HepG2 (cell line): Measurements from ENCODE around the gene SUB1. TPM values are rescaled to one million over a fixed set of nuclear protein-coding genes. Genes with fewer than 3 reads are reported as not detected.

Experiments used
- CBX5 ChIP-seq: sonication (generic); formaldehyde crosslinking; IDR thresholded peaks from 2 replicates; pipeline ENCODE4 v1.4.0; 2020; ENCODE audit warnings: missing genetic modification reagents, borderline replicate concordance
- CREB3 ChIP-seq: sonication (generic); formaldehyde crosslinking; IDR thresholded peaks from 2 replicates; pipeline ENCODE4 v1.5.0; 2020; ENCODE audit warnings: missing genetic modification reagents
- EED ChIP-seq: sonication (generic); formaldehyde crosslinking; IDR thresholded peaks from 2 replicates; pipeline ENCODE4 v1.5.0; 2020; ENCODE audit warnings: mild to moderate bottlenecking, missing genetic modification reagents
- ESRRA ChIP-seq: sonication (generic); formaldehyde crosslinking; IDR thresholded peaks from 2 replicates; pipeline ENCODE4 v1.5.1; 2020; ENCODE audit warnings: mild to moderate bottlenecking, low read depth, missing genetic modification reagents
- FOXO4 ChIP-seq: sonication (generic); formaldehyde crosslinking; conservative IDR thresholded peaks from 2 replicates; pipeline ENCODE4 v1.8.1; 2023; ENCODE audit warnings: missing genetic modification reagents
- HDAC1 ChIP-seq: sonication (generic); formaldehyde crosslinking; IDR thresholded peaks from 2 replicates; pipeline ENCODE4 v1.5.1; 2020; ENCODE audit warnings: mild to moderate bottlenecking, missing genetic modification reagents
- HMGXB3 ChIP-seq: sonication (generic); formaldehyde crosslinking; IDR thresholded peaks from 2 replicates; pipeline ENCODE4 v1.4.0; 2020; ENCODE audit warnings: missing genetic modification reagents, borderline replicate concordance
- MYPOP ChIP-seq: sonication (generic); formaldehyde crosslinking; IDR thresholded peaks from 2 replicates; pipeline ENCODE4 v1.8.1; 2023; ENCODE audit warnings: mild to moderate bottlenecking, moderate library complexity, missing genetic modification reagents
- NCOR1 ChIP-seq: fragments of 200-600 bp; sonication (generic); IDR thresholded peaks from 2 replicates; pipeline ENCODE4 v1.7.0; 2017; ENCODE audit warnings: antibody characterized with exemption, low read length, borderline replicate concordance
- PREB ChIP-seq: sonication (generic); formaldehyde crosslinking; IDR thresholded peaks from 2 replicates; pipeline ENCODE4 v1.4.0; 2020; ENCODE audit warnings: missing genetic modification reagents
- REPIN1 ChIP-seq: sonication (generic); formaldehyde crosslinking; IDR thresholded peaks from 2 replicates; pipeline ENCODE4 v1.8.0; 2022; ENCODE audit warnings: missing genetic modification reagents, low read depth, mild to moderate bottlenecking, borderline replicate concordance
- SNAPC5 ChIP-seq: sonication (generic); formaldehyde crosslinking; IDR thresholded peaks from 2 replicates; pipeline ENCODE4 v1.8.1; 2023; ENCODE audit warnings: mild to moderate bottlenecking, missing genetic modification reagents, borderline replicate concordance
- THAP11 ChIP-seq: IDR thresholded peaks from 2 replicates; pipeline ENCODE4 v1.6.1; 2016; ENCODE audit warnings: missing biosample characterization, missing genetic modification reagents
- ZBTB38 ChIP-seq: sonication (generic); formaldehyde crosslinking; IDR thresholded peaks from 2 replicates; pipeline ENCODE4 v1.5.1; 2020; ENCODE audit warnings: mild to moderate bottlenecking, missing genetic modification reagents
- ZNF543 ChIP-seq: sonication (generic); formaldehyde crosslinking; IDR thresholded peaks from 2 replicates; pipeline ENCODE4 v1.4.0; 2020; ENCODE audit warnings: mild to moderate bottlenecking, missing genetic modification reagents
- ZNF598 ChIP-seq: sonication (generic); formaldehyde crosslinking; IDR thresholded peaks from 2 replicates; pipeline ENCODE4 v1.5.1; 2020; ENCODE audit warnings: mild to moderate bottlenecking, missing genetic modification reagents, borderline replicate concordance
- ZNF619 ChIP-seq: sonication (generic); formaldehyde crosslinking; IDR thresholded peaks from 2 replicates; pipeline ENCODE4 v1.4.0; 2020; ENCODE audit warnings: mild to moderate bottlenecking, missing genetic modification reagents
- ZNF7 ChIP-seq: IDR thresholded peaks from 2 replicates; pipeline ENCODE4 v1.6.1; 2016; ENCODE audit warnings: missing biosample characterization, missing genetic modification reagents
- ZNF724P ChIP-seq: sonication (generic); formaldehyde crosslinking; IDR thresholded peaks from 2 replicates; pipeline ENCODE4 v1.8.0; 2022; ENCODE audit warnings: missing genetic modification reagents, borderline replicate concordance
- polyA plus RNA-seq, 8 experiments: library from polyadenylated mRNA; depleted of rRNA in 3 of 8; stranded (reverse) in 7 of 8; unstranded in 1 of 8; fragments of >200 nt; fragmentation: Illumina TruSeq in 4 of 8; extraction: Trizol in 4 of 8; gene quantifications; 2 replicates each; pipeline versions ENCODE4 v1.2.1 to v1.2.3, GENCODE V29; 2011 to 2016; ENCODE audit warnings: low read depth in 4 of 8, missing spikeins in 1 of 8, mixed read lengths in 1 of 8; ENCODE audit not compliant: insufficient read depth in 1 of 8
- total RNA-seq, 5 experiments: library from RNA; depleted of rRNA; stranded (reverse); fragments of >200 nt; fragmentation: Illumina TruSeq; extraction: Trizol; gene quantifications; 2 replicates each; pipeline ENCODE4 v1.2.3, GENCODE V29; 2016; ENCODE audit warnings: low read depth in 1 of 5

SUB1 gene
- total and polyA plus RNA-seq, 2 of the 13 experiments (the other 11 are each of a cell fraction or from before 2014, with no cell fraction given): 182 to 693 TPM

- TF ChIP-seq PREB: no peak
- TF ChIP-seq ZNF724P (CRISPR knock-in tag): no peak
- TF ChIP-seq SNAPC5 (CRISPR knock-in tag): 0 out of 2 replicates have a peak, but pooled peaks have one; percentile 24
- TF ChIP-seq ZNF598 (CRISPR knock-in tag): no peak
- TF ChIP-seq THAP11 (CRISPR knock-in tag): peak; percentile 82
- TF ChIP-seq HMGXB3: peak; percentile 43; the same call in 1 of the 2 replicates
- 0 out of 2 replicates have a peak, but pooled peaks have one; percentile 16 for TF ChIP-seq ZNF543
- no peak for TF ChIP-seq EED (CRISPR knock-in tag)
- peak; percentile 39; the same call in 1 of the 2 replicates for TF ChIP-seq ZNF619 (CRISPR knock-in tag)
- TF ChIP-seq MYPOP: peak; percentile 68; the same call in 1 of the 2 replicates
- TF ChIP-seq ESRRA (CRISPR knock-in tag): no peak
- TF ChIP-seq CREB3 (CRISPR knock-in tag): no peak
- peak; percentile 57; the same call in 1 of the 2 replicates for TF ChIP-seq CBX5 (CRISPR knock-in tag)
- peak; percentile 28; the same call in 1 of the 2 replicates for TF ChIP-seq HDAC1 (CRISPR knock-in tag)
- TF ChIP-seq ZBTB38 (CRISPR knock-in tag): no peak
- peak; percentile 47; the same call in 1 of the 2 replicates for TF ChIP-seq REPIN1
- no peak for TF ChIP-seq ZNF7 (CRISPR knock-in tag)
- TF ChIP-seq FOXO4 (CRISPR knock-in tag): no peak
- TF ChIP-seq NCOR1: no peak
Observed at GRCh38 chr5:32585446-32586275, at the start of gene SUB1 (continued).
